ENCODE data around the gene SHC4. TPM values are rescaled to one million over a fixed set of nuclear protein-coding genes. Genes with fewer than 3 reads are reported as not detected.

Gene SHC4
- total RNA-seq, 1 experiment from 2014 or later, result not detected

DNA sequence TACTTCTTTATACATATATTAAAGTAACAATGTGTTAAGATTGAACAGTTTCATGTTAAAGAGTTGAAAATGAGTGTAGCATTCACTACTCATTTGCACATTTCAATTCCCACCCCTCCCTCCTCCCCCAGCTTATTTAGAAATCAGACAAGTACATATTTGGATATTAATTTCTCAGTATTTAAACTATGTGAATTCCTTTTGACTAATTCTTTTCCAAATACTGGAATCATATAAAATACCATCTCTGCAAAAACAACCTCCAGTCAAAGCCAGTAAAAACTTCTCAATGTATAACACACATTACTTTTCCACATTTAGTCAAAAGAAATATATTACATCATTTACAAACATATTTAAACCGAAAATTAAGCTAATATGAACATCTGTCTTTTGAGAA, 25.5 kb upstream of the SHC4 start:
- Mint-ChIP-seq H3K27ac (ENCODE audit: unreplicated experiment) (no peak overlapping the region), H3K36me3 (ENCODE audit: insufficient read depth, unreplicated experiment) (peaks cover 23% of the 10 kb centered on the region), H3K9me3 (ENCODE audit: unreplicated experiment) (no peaks in the 10 kb centered on the region), H3K4me1 (ENCODE audit: low read depth, unreplicated experiment) (no peaks in the 10 kb centered on the region), H3K27me3 (ENCODE audit: insufficient read depth, unreplicated experiment) (no peaks in the 10 kb centered on the region), H3K4me3 (ENCODE audit: unreplicated experiment) (no peak overlapping the region)
- H3K9me3 ChIP-seq, result no peaks in the 10 kb centered on the region
- CTCF ChIA-PET, result no interaction called here
- TF ChIP-seq, protein P1, sequence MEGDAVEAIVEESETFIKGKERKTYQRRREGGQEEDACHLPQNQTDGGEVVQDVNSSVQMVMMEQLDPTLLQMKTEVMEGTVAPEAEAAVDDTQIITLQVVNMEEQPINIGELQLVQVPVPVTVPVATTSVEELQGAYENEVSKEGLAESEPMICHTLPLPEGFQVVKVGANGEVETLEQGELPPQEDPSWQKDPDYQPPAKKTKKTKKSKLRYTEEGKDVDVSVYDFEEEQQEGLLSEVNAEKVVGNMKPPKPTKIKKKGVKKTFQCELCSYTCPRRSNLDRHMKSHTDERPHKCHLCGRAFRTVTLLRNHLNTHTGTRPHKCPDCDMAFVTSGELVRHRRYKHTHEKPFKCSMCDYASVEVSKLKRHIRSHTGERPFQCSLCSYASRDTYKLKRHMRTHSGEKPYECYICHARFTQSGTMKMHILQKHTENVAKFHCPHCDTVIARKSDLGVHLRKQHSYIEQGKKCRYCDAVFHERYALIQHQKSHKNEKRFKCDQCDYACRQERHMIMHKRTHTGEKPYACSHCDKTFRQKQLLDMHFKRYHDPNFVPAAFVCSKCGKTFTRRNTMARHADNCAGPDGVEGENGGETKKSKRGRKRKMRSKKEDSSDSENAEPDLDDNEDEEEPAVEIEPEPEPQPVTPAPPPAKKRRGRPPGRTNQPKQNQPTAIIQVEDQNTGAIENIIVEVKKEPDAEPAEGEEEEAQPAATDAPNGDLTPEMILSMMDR (IDR thresholded peaks at IDR 0.05; ENCODE audit: insufficient read depth in 1 of 2, low read depth in 1 of 2, low read length in 1 of 2, severe bottlenecking in 1 of 2, unreplicated experiment in 1 of 2), result no peak
- DNase-seq, result no peak
- BruUV-seq (replicated peaks), result no TSS peak
- no peaks in the 10 kb centered on the region for H3K4me1 ChIP-seq
- H3K27me3 ChIP-seq (replicated peaks; ENCODE audit: control insufficient read depth, insufficient read depth, low read length), result no peaks in the 10 kb centered on the region
- H3K4me3 ChIP-seq (ENCODE audit: low read depth, low read length), result no peak overlapping the region
- intact Hi-C loops (cut with micrococcal nuclease; ENCODE audit: unreplicated experiment), result no loop called here
- no peaks in the 10 kb centered on the region for H3K36me3 ChIP-seq (ENCODE audit: control insufficient read depth, insufficient read depth, low read length)
- POLR2A ChIA-PET, result no interaction called here

DNA sequence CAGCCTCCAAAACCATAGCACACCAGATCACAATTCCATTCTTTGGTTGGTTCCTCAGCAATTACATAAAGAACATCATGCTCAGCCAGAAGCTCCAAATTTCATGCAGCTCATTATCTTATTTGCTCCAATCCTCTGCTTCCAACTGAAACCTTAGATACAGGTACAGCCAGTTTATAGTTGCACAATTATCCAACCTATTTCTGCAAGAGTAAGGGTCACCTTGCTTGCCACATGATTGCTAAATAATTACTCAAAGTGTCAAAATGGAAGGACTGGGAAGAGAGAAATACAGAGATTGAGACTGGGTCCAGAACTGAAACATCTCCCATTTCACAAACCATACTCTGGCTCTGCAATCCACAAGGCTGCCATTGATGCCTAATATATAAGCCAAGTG, 23.4 kb upstream of the SHC4 start:
- Mint-ChIP-seq H3K27me3 (ENCODE audit: insufficient read depth, unreplicated experiment) (no peaks in the 10 kb centered on the region), H3K27ac (ENCODE audit: unreplicated experiment) (no peak overlapping the region), H3K36me3 (ENCODE audit: insufficient read depth, unreplicated experiment) (peaks cover 9% of the 10 kb centered on the region), H3K4me3 (ENCODE audit: unreplicated experiment) (no peak overlapping the region), H3K9me3 (ENCODE audit: unreplicated experiment) (no peaks in the 10 kb centered on the region), H3K4me1 (ENCODE audit: low read depth, unreplicated experiment) (no peaks in the 10 kb centered on the region)
- POLR2A ChIA-PET, result no interaction called here
- intact Hi-C loops (cut with micrococcal nuclease; ENCODE audit: unreplicated experiment), result no loop called here
- TF ChIP-seq, protein P1 (IDR thresholded peaks at IDR 0.05; ENCODE audit: insufficient read depth in 1 of 2, low read depth in 1 of 2, low read length in 1 of 2, severe bottlenecking in 1 of 2, unreplicated experiment in 1 of 2), result no peak
- no TSS peak for BruUV-seq (replicated peaks)
- H3K36me3 ChIP-seq (ENCODE audit: control insufficient read depth, insufficient read depth, low read length), result no peaks in the 10 kb centered on the region
- H3K4me3 ChIP-seq (ENCODE audit: low read depth, low read length), result no peak overlapping the region
- DNase-seq, result no peak
- no peaks in the 10 kb centered on the region for H3K4me1 ChIP-seq
- H3K9me3 ChIP-seq, result no peaks in the 10 kb centered on the region
- CTCF ChIA-PET, result interaction anchor here (1.2 kb wide), 1 partner anchor 12 kb away, joined by 7 read pairs; no protein-coding TSS in a partner anchor
- H3K27me3 ChIP-seq (replicated peaks; ENCODE audit: control insufficient read depth, insufficient read depth, low read length), result no peaks in the 10 kb centered on the region

DNA sequence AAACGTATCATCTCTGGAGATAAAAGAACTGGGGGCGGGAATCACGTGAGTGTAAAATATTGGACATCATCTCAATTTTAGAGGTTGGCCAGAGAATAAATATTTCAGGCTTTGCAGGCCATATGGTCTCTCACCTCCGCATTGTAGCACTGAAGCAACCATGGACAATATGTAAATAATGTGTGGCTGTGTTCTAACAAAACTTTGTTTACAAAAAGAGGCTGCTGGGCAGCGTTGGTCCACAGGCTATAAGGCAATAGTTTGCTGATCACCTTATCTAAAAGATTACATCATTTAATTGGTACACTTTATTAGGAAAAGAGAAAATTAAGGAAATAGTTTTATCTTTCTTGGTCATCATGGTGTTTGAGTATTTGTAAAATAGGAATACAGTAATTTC, 22.5 kb upstream of the SHC4 start:
- DNase-seq, result no peak
- POLR2A ChIA-PET, result no interaction called here
- H3K4me3 ChIP-seq (ENCODE audit: low read depth, low read length), result no peak overlapping the region
- no peaks in the 10 kb centered on the region for H3K4me1 ChIP-seq
- intact Hi-C loops (cut with micrococcal nuclease; ENCODE audit: unreplicated experiment), result no loop called here
- BruUV-seq (replicated peaks), result no TSS peak
- Mint-ChIP-seq H3K9me3 (ENCODE audit: unreplicated experiment) (no peaks in the 10 kb centered on the region), H3K27me3 (ENCODE audit: insufficient read depth, unreplicated experiment) (no peaks in the 10 kb centered on the region), H3K4me3 (ENCODE audit: unreplicated experiment) (no peak overlapping the region), H3K4me1 (ENCODE audit: low read depth, unreplicated experiment) (no peaks in the 10 kb centered on the region), H3K27ac (ENCODE audit: unreplicated experiment) (no peak overlapping the region), H3K36me3 (ENCODE audit: insufficient read depth, unreplicated experiment) (peaks cover 7% of the 10 kb centered on the region)
- no peaks in the 10 kb centered on the region for H3K36me3 ChIP-seq (ENCODE audit: control insufficient read depth, insufficient read depth, low read length)
- no peaks in the 10 kb centered on the region for H3K27me3 ChIP-seq (replicated peaks; ENCODE audit: control insufficient read depth, insufficient read depth, low read length)
- H3K9me3 ChIP-seq, result no peaks in the 10 kb centered on the region
- CTCF ChIA-PET, result interaction anchor here (1.2 kb wide), 1 partner anchor 11 kb away, joined by 7 read pairs; no protein-coding TSS in a partner anchor
- TF ChIP-seq, protein P1 (IDR thresholded peaks at IDR 0.05; ENCODE audit: insufficient read depth in 1 of 2, low read depth in 1 of 2, low read length in 1 of 2, severe bottlenecking in 1 of 2, unreplicated experiment in 1 of 2), result no peak
